GM20431 (cell line): ENCODE results near the gene SSH2.
"Not testable (repeated sequence)": the region's sequence is repeated elsewhere in the genome, so short reads cannot be mapped to it uniquely, and the experiment has no call there.

Experiments used
- in situ Hi-C: fragments of 300-500 bp; cut with MseI, MboI; formaldehyde crosslinking; loops from one replicate; pipeline ENCODE4 v1.15.0; 2020; ENCODE audit warnings: low sequenced_read_pairs; ENCODE audit not compliant: unreplicated experiment

The SSH2 gene

DNA sequence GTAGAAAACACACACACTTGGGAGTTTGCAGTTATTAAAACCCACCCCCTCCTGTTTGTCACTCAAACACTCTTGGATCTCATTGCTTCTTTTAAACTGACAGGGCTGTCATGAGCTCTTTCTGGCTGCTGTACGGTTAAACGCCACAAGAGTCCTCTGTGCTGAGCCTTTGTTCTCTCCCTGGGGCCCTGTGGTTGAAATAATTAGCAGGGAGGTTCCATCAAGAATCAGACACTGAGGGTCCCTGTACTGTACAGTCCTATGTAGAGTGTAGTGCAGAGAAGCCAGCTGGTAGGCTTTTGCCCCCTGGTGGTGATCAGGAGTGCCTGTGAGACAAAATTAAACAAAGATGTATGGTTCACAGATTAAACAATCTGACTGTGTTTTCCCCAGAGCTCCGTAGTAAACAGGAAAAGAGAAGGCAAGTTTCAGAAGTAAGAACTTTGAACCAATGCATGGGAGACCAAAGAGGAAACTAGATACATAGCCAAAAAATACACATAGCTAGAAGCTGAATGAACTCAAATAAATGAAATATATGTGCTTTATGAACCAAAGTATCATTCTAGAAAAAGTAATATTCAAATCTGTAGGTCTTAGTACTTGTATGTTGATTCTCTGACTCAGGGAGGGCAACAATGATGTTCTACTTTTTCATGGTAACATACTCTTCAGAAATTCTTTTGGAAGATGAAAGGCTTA, 1.4 kb upstream of the SSH2 start:
- in situ Hi-C loops, result loop anchor here (10.0 to 25.0 kb wide), 2 partner anchors 127 to 294 kb away; no protein-coding TSS in a partner anchor

DNA sequence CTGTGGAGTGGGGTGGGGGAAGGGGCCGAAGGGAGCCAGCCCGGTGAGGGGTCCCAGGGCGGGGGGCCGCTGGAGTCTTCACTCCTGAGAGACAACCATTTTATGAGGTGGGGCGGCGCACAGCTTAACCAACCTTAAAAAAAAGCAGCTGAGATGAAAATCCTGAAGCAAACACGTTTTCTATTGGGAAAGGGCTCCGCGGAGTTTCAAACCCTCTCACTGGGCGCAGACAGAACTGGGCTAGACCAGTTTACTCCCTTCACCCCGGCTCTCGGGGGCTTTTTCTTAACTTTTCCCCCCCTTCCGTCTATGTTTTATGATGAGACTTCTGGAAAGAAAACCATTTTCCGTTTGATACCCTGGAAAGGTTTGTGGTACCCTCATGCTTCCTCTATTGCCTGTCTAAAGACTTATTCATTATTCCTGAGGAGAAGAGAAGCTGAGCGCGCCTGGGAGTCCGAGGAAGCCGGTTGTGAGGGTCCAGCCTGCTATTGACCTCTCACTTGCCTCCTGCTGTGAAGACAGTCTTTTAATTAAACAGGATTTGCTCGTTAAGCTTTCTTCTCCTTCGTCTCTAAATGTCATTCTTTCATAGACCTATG, 482 bp upstream of the SSH2 start:
- in situ Hi-C loops, result loop anchor here (10.0 to 25.0 kb wide), 2 partner anchors 126 to 293 kb away; no protein-coding TSS in a partner anchor

DNA sequence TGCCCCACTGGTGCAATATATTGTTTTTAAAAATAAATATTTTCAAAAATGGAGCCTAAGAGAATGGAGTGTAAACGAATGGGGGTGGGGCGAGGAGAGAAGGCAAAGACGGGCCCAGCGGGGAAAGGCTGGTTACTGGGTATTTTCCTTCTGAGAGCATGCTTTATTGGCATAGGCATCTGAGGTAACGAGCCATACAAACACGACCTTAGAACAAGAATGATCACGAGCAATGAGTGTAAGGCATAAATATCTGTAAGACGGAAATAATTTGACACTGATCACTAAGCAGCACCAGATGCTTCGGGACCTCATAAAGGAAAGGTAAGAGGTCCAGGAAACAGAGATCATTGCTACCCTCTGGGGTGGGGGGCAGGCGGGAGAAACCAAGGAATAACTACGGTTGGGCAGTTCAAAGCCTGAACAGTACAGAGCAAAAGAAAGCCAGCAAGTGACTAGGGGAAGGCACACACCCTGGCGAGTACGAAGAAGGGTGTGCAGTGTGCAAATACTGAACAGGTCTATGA, 959 bp downstream of the SSH2 start:
- in situ Hi-C loops, result loop anchor here (25.0 kb wide), 1 partner anchor 292 kb away; no protein-coding TSS in a partner anchor

DNA sequence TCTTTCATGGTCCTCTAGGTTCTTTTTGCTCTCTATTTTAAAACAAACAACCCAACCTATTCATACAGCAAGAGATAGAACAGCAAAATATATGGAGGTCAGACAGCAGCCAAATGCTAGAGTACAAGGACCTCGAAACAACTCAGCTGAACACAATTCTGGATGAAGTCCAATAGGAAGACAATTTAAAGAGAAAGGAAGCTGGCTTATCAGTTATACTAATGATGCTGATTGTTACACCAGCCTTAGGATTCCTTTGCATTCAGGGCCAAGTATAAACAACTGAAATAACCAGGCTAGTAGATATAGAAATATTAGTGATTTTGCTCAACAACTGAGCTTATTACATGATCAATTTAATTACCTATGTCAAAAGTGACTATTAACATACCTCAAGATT, 2.5 kb downstream of the SSH2 start:
- in situ Hi-C loops, result loop anchor here (25.0 kb wide), 1 partner anchor 290 kb away; no protein-coding TSS in a partner anchor

DNA sequence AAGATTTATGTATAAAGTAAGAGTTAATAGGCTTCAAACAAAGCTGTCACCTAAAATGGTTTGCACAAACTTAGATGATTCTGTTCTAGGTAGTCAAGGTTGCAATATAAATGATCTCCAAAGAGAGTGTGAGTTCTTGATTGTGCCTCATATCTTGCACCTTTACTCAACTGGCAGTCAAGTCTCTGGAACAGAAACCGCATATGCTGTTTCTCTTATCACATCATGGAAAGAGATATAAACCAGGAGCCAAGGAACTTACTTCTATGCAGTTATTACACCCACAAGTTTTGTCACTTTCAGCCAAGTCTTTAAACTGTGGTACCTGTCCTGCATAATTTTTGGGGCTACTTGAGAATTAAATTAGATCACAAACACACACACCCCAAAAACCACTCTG, 5.2 kb downstream of the SSH2 start:
- in situ Hi-C loops, result loop anchor here (25.0 kb wide), 1 partner anchor 287 kb away; no protein-coding TSS in a partner anchor

DNA sequence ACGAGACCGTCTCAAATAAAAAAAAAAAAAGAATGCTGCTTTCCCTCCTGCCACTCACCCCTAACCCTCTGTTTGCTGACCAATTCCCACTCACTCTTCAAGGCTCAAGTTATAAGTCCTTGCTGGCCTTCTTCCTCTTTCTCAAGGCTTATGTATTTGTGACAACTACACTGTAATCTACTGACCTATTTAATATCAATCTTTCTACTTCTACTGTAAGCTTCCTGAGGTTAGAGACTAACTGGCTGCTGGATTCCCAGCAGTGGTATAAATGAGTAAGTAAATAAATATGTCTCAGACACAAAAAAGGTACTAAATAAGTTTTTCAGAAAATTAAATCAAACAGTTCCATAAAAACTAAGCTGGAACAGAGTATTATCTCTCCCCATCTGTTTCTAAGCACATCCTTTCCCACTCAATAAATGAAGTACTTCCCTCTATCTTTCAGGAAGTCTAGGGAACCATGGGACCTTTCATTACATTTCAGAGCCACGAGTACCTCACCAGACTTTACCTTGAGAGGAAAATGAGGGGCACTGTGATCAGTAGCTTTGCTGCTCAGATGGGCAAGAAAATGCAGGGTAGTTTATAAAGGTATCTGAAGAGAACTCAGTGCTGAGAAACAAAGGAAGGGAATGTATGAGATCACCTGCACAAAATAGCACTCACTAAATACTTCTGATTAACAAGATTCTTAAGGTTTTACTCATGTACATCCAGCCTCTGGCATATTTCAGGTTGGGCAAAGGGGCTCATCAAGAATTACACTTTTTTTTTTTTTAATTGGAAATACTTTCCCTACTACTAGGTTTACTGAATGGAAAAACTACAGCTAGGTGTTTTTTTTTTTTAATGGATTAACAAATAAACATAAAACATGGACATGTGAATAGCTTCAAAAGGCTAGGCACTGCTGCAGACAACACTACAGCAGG, 10.8 kb downstream of the SSH2 start:
- in situ Hi-C loops, result no loop called here

DNA sequence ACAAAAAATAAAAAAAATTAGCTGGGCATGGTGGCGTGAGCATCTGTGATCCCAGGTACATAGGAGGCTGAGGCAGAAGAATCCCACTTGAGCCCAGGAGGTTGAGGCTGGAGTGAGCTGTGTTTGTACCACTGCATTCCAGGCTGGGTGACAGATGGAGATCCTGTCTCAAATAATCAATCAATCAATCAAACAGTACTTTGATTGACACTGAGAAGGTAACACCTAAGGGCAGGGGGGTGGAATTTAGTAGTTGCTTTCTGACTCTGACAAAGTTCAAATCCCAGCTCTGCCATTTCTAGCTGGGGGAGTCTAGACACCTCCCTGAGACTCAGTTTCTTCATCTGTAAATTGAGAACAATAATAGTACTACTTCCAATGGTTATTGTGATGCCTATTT, 12.0 kb downstream of the SSH2 start:
- in situ Hi-C loops, result no loop called here

DNA sequence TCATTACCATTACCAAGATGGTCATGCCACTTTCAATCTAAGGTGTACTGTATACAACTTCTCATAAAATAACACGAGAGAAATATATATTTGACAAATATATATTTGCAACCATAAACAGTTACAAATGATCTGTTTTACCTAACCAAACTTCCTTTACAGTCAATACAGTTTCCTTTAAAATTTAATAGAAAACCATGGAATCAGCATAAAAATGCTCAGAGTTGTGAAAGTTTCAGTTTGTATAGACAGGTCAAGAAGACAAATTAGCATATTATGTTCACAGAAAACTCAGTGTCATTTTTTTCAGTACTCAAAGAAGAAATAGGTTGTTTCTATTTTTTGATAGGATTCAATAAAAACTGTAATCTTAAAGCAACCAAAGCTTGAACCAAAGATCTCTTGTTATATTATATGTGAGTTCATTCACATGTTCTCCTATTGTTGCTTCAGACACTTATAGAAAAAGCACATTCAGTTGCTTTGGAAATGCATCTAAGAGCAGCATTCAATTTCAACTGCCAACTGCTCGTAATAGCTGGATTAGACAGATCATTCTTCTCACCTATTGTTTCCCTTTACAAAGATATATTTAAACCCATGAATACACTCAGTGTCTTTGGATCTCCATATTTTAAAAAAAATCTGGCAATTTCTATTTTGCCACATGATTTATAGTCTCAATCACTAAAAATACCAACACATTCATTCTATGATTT, 15.1 kb downstream of the SSH2 start:
- in situ Hi-C loops, result no loop called here

DNA sequence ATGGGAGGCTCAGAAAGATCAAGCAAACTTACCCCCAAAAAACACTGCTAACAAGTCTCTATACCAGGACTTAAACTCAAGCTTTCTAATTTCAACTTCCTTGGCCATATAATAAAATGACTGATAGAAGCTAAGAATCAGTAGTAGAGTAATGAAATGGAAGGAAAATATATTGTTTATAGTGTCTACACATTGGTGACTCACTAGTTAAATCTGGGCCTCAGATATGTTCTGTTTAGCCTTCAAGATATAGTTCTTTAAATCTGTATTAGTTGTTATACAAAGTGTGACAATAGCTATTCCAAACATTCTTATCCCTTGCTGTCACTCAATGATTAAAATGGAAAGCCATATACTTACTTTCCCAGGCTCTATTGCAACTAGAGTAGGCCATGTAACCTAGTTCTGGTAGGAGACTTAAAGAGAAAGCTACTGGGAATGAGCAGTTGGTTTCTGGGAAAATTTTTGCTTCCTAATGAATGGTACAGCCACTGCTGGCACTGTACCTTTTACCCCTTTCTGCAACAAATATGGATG, 18.3 kb downstream of the SSH2 start:
- in situ Hi-C loops, result no loop called here

DNA sequence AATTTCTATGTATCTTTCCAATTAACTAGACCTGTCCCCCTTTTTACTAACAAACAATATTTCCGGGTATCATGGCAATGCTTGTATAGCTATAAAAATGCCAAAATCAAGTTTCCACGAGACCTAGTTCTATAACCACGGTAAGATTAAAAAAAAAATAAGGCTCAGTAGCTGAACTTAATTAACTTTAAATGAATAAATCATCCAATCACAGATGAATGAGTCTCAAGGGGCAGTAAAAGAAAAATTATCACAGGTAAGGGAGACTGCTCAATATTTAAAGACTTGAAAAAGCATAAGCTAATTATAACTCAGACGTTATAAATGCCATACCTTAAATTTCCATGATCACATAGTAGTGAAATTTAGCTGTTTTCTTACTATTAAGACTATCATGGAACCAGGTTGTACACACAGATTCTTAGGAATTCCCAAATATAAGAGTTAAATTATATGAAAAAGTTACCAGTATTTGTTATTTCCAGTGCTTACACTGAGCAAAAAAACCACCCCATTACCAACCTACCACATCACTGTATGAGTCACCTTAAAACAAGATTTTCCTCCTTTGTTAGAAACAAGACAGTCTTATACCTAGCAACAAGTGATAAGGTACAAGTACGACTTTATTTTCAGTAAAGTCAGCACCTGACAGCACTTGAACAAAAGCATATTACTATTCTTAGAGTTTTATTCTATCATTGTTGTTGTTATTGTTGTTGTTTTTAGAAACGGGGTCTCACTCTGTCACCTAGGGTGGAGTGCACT, 20.6 kb downstream of the SSH2 start:
- in situ Hi-C loops, result no loop called here

DNA sequence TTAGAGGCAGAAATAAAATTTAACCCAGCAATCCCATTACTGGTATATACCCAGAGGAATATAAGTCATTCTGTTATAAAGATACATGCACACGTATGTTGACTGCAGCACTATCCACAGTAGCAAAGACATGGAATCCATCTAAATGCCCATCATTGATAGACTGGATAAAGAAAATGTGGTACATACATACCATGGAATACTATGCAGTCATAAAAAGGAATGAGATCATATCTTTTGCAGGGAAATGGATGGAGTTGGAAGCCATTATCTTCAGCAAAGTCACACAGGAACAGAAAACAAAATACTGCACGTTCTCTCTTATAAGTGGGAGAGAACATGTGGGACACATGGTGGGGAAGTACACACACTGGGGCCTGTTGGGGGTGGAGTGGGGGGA, 23.1 kb downstream of the SSH2 start:
- in situ Hi-C loops, result no loop called here

DNA sequence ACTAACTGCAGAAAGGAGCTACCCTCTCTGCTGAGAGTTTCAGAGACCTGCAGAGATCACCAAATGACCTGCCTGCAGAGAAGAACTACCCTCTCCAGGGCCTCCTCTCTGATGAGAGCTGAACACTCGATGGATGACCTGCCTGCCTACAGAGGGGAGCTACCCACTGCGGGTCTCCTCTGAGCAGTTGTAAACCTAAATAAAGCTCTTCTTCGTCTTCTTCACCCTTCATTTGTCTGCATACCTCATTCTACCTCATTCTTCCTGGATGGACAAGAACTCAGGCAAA, 24.2 kb downstream of the SSH2 start:
- in situ Hi-C loops, result no loop called here

DNA sequence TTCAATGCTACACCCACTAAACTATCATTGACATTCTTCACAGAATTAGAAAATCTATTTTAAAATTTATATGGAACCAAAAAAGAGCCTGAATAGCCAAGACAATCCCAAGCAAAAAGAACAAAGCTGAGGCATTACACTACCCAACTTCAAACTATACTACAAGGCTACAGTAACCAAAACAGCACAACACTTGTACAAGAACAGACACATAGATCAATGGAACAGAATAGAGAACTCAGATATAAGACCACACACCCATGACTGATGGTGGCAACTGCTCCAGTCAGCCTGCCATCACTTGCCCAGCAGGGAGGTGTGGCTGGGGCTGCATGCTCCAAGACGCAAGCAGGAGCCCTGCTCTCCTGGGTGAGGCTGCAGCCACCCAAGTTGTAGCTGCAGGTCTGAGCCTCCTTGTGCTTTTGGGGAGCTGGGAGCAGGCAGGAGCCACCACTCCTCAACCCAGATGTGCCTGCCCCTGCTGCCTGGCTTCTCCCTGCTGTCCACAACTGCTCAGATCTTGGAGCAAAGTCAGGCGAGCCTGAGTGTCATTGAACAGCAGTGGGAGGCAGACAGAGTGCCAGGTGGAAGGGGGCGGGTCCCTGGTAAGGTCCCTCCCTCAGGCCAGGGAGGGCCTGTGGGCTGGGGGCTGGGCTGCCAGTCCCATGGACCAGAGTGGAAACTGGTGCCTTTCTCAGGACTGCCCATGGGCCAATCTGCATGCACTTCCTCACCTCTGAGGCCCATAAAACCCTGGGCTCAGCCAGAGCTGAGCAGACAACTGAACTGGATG, 24.7 kb downstream of the SSH2 start:
- in situ Hi-C loops, result no loop called here

DNA sequence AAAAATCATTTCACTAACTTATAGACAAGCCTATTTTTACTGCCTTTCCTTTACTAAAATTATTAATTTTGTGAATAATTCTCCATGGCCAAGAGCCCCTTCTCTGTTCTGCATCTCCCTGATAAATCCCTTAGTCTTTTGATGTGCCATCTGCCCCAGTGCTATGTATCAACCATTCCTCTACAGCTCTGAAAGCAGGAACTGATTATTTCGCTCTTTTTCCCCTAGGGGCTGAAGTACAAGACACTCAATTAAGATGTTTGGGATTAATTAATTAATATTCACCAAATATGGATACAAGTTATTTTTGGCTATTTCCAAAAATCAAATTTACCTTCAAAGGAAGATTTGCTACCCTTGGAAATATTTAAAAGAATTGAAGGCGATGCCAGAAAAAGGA, 26.6 kb downstream of the SSH2 start:
- in situ Hi-C loops, result no loop called here

DNA sequence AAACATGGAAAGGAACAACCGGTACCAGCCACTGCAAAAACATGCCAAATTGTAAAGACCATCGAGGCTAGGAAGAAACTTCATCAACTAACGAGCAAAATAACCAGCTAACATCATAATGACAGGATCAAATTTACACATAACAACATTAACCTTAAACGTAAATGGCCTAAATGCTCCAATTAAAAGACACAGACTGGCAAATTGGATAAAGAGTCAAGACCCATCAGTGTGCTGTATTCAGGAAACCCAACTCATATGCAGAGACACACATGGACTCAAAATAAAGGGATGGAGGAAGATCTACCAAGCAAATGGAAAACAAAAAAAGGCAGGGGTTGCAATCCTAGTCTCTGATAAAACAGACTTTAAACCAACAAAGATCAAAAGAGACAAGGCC, 32.9 kb downstream of the SSH2 start:
- in situ Hi-C loops, result not testable (repeated sequence)

DNA sequence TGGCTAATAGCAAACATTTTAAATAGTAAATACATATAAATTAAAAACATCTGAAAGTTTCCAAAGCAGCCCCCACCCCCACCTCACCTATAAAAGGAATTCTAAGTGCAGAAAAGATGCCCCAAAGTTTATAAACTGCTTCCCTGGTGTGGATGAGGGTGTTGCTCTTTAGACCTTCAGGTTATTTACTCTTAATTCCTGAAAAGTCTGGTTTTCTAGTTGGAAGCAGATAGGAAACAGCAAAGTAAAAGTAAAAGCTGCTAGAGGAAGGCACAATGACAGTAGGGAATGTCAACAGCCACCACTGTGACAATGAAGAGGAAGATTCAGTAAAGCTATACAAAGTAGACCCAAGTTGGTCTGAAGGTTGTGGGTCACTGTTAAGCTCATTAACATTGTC, 37.8 kb downstream of the SSH2 start:
- in situ Hi-C loops, result no loop called here

DNA sequence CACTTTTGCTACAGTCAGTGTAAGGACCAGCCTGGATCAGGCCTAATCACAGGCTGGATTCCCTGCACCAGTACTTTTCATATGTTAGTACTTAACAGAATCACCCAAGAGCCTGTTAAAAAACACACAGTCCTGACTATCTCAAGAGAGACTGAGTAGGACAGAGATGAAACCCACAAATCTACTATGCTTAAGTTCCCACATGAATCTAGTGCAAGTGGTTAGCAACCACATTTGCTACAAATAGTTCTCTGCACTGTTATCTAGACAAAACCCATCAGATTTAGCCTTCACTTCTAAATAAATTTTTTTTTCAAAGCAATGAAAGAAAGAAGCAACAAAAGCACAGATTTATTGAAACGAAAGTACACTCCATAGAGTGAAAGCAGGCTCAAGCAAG, 38.9 kb downstream of the SSH2 start:
- in situ Hi-C loops, result no loop called here

DNA sequence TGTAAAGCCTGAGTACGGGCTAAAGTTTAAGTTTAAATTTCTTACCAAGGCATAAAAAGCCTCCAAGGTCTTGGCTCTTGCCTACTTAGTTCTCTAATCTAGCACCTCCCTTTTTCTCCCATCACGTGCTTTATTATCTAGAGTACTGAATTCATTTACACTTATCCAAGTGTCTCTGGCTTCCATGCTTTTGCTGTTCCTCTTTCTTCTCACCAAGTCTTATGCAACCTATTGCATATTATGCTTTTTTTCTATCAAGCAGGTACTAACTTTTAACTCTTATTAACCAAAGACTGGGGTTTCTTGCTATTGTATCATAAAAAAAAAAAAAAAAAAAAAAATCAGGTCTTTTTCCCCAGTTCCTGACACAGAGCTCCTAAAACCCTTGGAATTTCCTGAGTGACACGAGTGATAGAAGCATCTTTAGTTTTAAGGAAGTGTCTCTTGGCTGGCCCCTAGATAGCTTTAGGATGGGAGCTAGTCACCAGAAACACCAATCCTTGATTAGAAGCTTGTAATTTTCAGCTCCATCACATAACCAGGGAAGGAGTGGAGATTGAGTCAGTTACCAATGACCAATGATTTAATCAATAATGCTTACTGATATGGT, 44.9 kb downstream of the SSH2 start:
- in situ Hi-C loops, result no loop called here
